ENCODE measurements around the gene TUBB4B. TPM values are rescaled to one million over a fixed set of nuclear protein-coding genes. Genes with fewer than 3 reads are reported as not detected.
A peak's percentile ranks its signal among the peaks of the same experiment; 100 is the strongest.

The TUBB4B gene
- total RNA-seq, 2 donors from 2014 or later = 79.1 to 171 TPM

- H3K36me3 ChIP-seq (replicated peaks in 1 of 2; ENCODE audit: insufficient read depth in 1 of 2, low read depth in 2 of 2) = no peaks in the 10 kb centered on the region
- no peaks in the 10 kb centered on the region for H3K9me3 ChIP-seq
- peak; percentile 54 for ATAC-seq
- no peak overlapping the region for H3K4me3 ChIP-seq
- peak overlapping the region; percentile 79 to 84 (median 82) for H3K27ac ChIP-seq
- intact Hi-C loops (cut with DNase I) = no loop called here
- peak; percentile 83 to 92 (median 92) for DNase-seq
- H3K4me1 ChIP-seq = peaks cover 55% of the 10 kb centered on the region
- no peaks in the 10 kb centered on the region for H3K27me3 ChIP-seq
- TF ChIP-seq CTCF (IDR thresholded peaks at IDR 0.05) (no peak), POLR2A (IDR thresholded peaks at IDR 0.05) (peak; percentile 71 to 79 (median 77))
- WGBS, 2 donors = 13 to 31% methylated on average over 3 to 12 of the region's 12 CpGs
Measured at GRCh38 chr9:137218754-137219271, 22.3 kb upstream of the TUBB4B start.

GRCh38 chr9:137219757-137220316, 21.2 kb upstream of the TUBB4B start:
- intact Hi-C loops (cut with DNase I) = no loop called here
- H3K27ac ChIP-seq = peak overlapping the region in 2 of 4 donors; percentile 0 to 79
- no peak for DNase-seq
- no peak for TF ChIP-seq POLR2A (IDR thresholded peaks at IDR 0.05)
- TF ChIP-seq CTCF (IDR thresholded peaks at IDR 0.05) = no peak
- H3K27me3 ChIP-seq = no peaks in the 10 kb centered on the region
- no peak overlapping the region for H3K4me3 ChIP-seq
- no peaks in the 10 kb centered on the region for H3K36me3 ChIP-seq (replicated peaks in 1 of 2; ENCODE audit: insufficient read depth in 1 of 2, low read depth in 2 of 2)
- WGBS, 2 donors = 84 to 86% methylated on average over 5 to 10 of the region's 10 CpGs
- peaks cover 61% of the 10 kb centered on the region for H3K4me1 ChIP-seq
- no peaks in the 10 kb centered on the region for H3K9me3 ChIP-seq
- no peak for ATAC-seq

GRCh38 chr9:137220317-137221094, 20.6 kb upstream of the TUBB4B start:
- TF ChIP-seq POLR2A (IDR thresholded peaks at IDR 0.05) (no peak), CTCF (IDR thresholded peaks at IDR 0.05) (no peak)
- 84 to 85% methylated on average over 10 to 39 of the region's 52 CpGs for WGBS, 2 donors
- intact Hi-C loops (cut with DNase I) = no loop called here
- peaks cover 61% of the 10 kb centered on the region for H3K4me1 ChIP-seq
- H3K4me3 ChIP-seq = no peak overlapping the region
- peak in 1 of 4 donors; percentile 29 for DNase-seq
- no peak for ATAC-seq
- no peaks in the 10 kb centered on the region for H3K9me3 ChIP-seq
- H3K36me3 ChIP-seq (replicated peaks in 1 of 2; ENCODE audit: insufficient read depth in 1 of 2, low read depth in 2 of 2) = no peaks in the 10 kb centered on the region
- no peaks in the 10 kb centered on the region for H3K27me3 ChIP-seq
- H3K27ac ChIP-seq = peak overlapping the region in 1 of 4 donors; percentile 79

- intact Hi-C loops (cut with DNase I) = no loop called here
- Histone ChIP-seq H3K4me1 (peaks cover 61% of the 10 kb centered on the region), H3K4me3 (no peak overlapping the region), H3K36me3 (replicated peaks in 1 of 2; ENCODE audit: insufficient read depth in 1 of 2, low read depth in 2 of 2) (no peaks in the 10 kb centered on the region), H3K27ac (peak overlapping the region; percentile 37 to 83 (median 57)), H3K27me3 (no peaks in the 10 kb centered on the region), H3K9me3 (no peaks in the 10 kb centered on the region)
- ATAC-seq = no peak
- no peak for TF ChIP-seq POLR2A (IDR thresholded peaks at IDR 0.05)
- TF ChIP-seq CTCF (IDR thresholded peaks at IDR 0.05) = no peak
- WGBS, 2 donors = 83% methylated on average over 9 of the region's 14 CpGs; no CpG with 5 or more reads in 1 of the 2 donors
- DNase-seq = no peak
Measured at GRCh38 chr9:137221095-137221505, 20.0 kb upstream of the TUBB4B start.
